Measurements from ENCODE around the gene STAT3. TPM values are rescaled to one million over a fixed set of nuclear protein-coding genes. Genes with fewer than 3 reads are reported as not detected.

The STAT3 gene
- polyA plus RNA-seq, 2 of the 4 experiments (the other 2 are of a cell fraction), result 72.8 to 97.8 TPM

DNA sequence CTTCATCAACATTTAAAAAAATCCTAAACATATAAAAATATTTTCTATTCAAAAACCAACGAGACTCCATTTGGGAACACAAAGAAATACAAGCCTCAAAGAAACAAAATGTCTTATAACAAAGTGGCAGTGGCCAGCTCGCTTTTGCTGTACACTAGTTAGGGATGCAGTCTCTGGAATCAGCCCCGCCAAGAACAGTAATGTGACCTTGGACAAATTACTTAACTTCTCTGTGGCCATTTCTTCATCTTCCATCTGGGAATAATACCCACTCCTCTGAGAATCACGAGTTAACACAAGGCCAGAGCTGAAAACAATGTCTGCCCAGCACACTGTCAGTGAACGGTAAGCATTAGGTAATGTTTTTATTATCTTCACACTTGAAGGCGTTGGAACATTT, 117.6 kb downstream of the STAT3 start:
- Histone ChIP-seq H3K9me3 (no peaks in the 10 kb centered on the region), H3K27ac (no peak overlapping the region), H3K4me3 (no peak overlapping the region), H3K4me2 (no peak overlapping the region), H3K4me1 (peaks cover 74% of the 10 kb centered on the region)
- CTCF ChIA-PET, result interaction anchor here (1.4 to 2.2 kb wide), 3 partner anchors 19 to 48 kb away, joined by 3 to 6 read pairs (median 6); no protein-coding TSS in a partner anchor
- no peak for TF ChIP-seq EHF (CRISPR knock-in tag; IDR thresholded peaks at IDR 0.05)
- TF ChIP-seq MAFK (IDR thresholded peaks at IDR 0.05; ENCODE audit: partially characterized antibody), result no peak
- no peak for TF ChIP-seq MAZ (IDR thresholded peaks at IDR 0.05; ENCODE audit: borderline replicate concordance, low read depth, low read length)
- no peak for TF ChIP-seq E2F6 (IDR thresholded peaks at IDR 0.05; ENCODE audit: borderline replicate concordance, low read depth)
- TF ChIP-seq ESRRA (IDR thresholded peaks at IDR 0.05; ENCODE audit: borderline replicate concordance, low read length), result no peak
- TF ChIP-seq MYC (IDR thresholded peaks at IDR 0.05; ENCODE audit: borderline replicate concordance, low read length), result no peak
- TF ChIP-seq BHLHE40 (IDR thresholded peaks at IDR 0.05; ENCODE audit: low read depth, low read length), result no peak
- no peak for TF ChIP-seq FOXS1 (CRISPR knock-in tag; IDR thresholded peaks at IDR 0.05)
- 83% methylated on average over 6 of the region's 6 CpGs for WGBS (ENCODE audit: missing lambda C conversion rate)
- POLR2A ChIA-PET, result no interaction called here
- DNase-seq (ENCODE audit: low read depth in 1 of 2, low spot score in 1 of 2), result no peak
- ATAC-seq, result no peak
- FAIRE-seq, result no peak

GRCh38 chr17:42270170-42270535, 118.1 kb downstream of the STAT3 start:
- TF ChIP-seq E2F6 (IDR thresholded peaks at IDR 0.05; ENCODE audit: borderline replicate concordance, low read depth) (no peak), EHMT2 (IDR thresholded peaks at IDR 0.05; ENCODE audit: low read depth) (no peak), MYC (IDR thresholded peaks at IDR 0.05; ENCODE audit: borderline replicate concordance, low read length) (no peak), NFE2L2 (conservative IDR thresholded peaks at IDR 0.05; ENCODE audit: low read length) (no peak), MAX (IDR thresholded peaks at IDR 0.05) (no peak), FOXS1 (CRISPR knock-in tag; IDR thresholded peaks at IDR 0.05) (no peak), TFCP2L1 (CRISPR knock-in tag; IDR thresholded peaks at IDR 0.05) (no peak), ATOH8 (CRISPR knock-in tag; IDR thresholded peaks at IDR 0.05; ENCODE audit: low read depth) (no peak), USF2 (IDR thresholded peaks at IDR 0.05) (no peak)
- FAIRE-seq (no peak), DNase-seq (ENCODE audit: low read depth in 1 of 2, low spot score in 1 of 2) (no peak), ATAC-seq (no peak)
- Histone ChIP-seq H3K27ac (no peak overlapping the region), H3K4me2 (no peak overlapping the region), H3K4me1 (peaks cover 73% of the 10 kb centered on the region), H3K4me3 (no peak overlapping the region), H3K9me3 (no peaks in the 10 kb centered on the region)
- ChIA-PET CTCF (interaction anchor here (0.8 to 2.2 kb wide), 6 partner anchors 8 to 257 kb away, joined by 3 to 10 read pairs (median 4); no protein-coding TSS in a partner anchor), POLR2A (no interaction called here)
- 85% methylated on average over 4 of the region's 4 CpGs for WGBS (ENCODE audit: missing lambda C conversion rate)

DNA sequence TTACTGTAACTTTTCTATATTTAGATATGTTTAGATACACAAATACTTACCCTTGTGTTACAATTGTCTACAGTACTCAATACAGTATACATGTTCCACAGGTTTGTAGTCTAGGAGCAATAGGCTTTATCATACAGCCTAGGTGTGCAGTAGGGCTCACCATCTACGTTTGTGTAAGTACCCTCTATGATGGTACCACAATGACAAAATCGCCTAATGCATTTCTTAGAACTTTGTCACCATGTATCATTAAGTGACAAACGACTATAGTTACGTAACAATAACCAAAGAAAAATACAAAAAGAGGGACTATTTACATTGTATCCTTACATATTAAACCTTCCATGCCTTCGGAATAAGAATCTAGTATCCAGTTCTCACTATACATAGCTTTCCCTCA, 120.0 kb downstream of the STAT3 start:
- peak overlapping the region; percentile 22; the same call in 1 of the 3 replicates for H3K4me2 ChIP-seq
- FAIRE-seq, result peak; percentile 88
- H3K9me3 ChIP-seq, result no peaks in the 10 kb centered on the region
- peak overlapping the region in 1 of 2 experiments; percentile 5; a peak in 1 of 6 replicates for H3K27ac ChIP-seq
- ATAC-seq, result peak in 1 of 2 experiments; percentile 15; a peak in 1 of 6 replicates
- 72% methylated on average over 5 of the region's 5 CpGs for WGBS (ENCODE audit: missing lambda C conversion rate)
- TF ChIP-seq RARB (CRISPR knock-in tag; IDR thresholded peaks at IDR 0.05) (no peak), HOXB5 (CRISPR knock-in tag; IDR thresholded peaks at IDR 0.05) (no peak), RFX5 (IDR thresholded peaks at IDR 0.05) (no peak), HOXA7 (CRISPR knock-in tag; IDR thresholded peaks at IDR 0.05) (no peak), ZFP36 (IDR thresholded peaks at IDR 0.05; ENCODE audit: borderline replicate concordance, partially characterized antibody) (no peak), ATOH8 (CRISPR knock-in tag; IDR thresholded peaks at IDR 0.05; ENCODE audit: low read depth) (no peak), CBX2 (IDR thresholded peaks at IDR 0.05; ENCODE audit: borderline replicate concordance, low read depth) (no peak), HEYL (CRISPR knock-in tag; IDR thresholded peaks at IDR 0.05) (no peak), ZSCAN20 (CRISPR knock-in tag; IDR thresholded peaks at IDR 0.05) (no peak), TFCP2L1 (CRISPR knock-in tag; IDR thresholded peaks at IDR 0.05) (no peak), NFE2L2 (conservative IDR thresholded peaks at IDR 0.05; ENCODE audit: low read length) (no peak), RNF2 (IDR thresholded peaks at IDR 0.05; ENCODE audit: borderline replicate concordance, low read depth) (no peak), PHF8 (IDR thresholded peaks at IDR 0.05; ENCODE audit: borderline replicate concordance, low read depth) (no peak), MYC (IDR thresholded peaks at IDR 0.05; ENCODE audit: borderline replicate concordance, low read length) (no peak), MAZ (IDR thresholded peaks at IDR 0.05; ENCODE audit: borderline replicate concordance, low read depth, low read length) (no peak), SMC3 (IDR thresholded peaks at IDR 0.05) (no peak)
- TF ChIP-seq, protein P1, sequence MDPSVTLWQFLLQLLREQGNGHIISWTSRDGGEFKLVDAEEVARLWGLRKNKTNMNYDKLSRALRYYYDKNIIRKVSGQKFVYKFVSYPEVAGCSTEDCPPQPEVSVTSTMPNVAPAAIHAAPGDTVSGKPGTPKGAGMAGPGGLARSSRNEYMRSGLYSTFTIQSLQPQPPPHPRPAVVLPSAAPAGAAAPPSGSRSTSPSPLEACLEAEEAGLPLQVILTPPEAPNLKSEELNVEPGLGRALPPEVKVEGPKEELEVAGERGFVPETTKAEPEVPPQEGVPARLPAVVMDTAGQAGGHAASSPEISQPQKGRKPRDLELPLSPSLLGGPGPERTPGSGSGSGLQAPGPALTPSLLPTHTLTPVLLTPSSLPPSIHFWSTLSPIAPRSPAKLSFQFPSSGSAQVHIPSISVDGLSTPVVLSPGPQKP (IDR thresholded peaks at IDR 0.05; ENCODE audit: low read depth, low read length), result no peak
- CTCF ChIA-PET, result interaction anchor here (1.0 to 2.7 kb wide), 4 partner anchors 12 to 243 kb away, joined by 3 to 10 read pairs (median 8); no protein-coding TSS in a partner anchor
- no peak overlapping the region for H3K4me3 ChIP-seq
- POLR2A ChIA-PET, result interaction anchor here (0.6 to 1.4 kb wide), 2 partner anchors 20 to 41 kb away, joined by 3 read pairs; partner anchors contain the start of gene STAT5A
- peaks cover 54% of the 10 kb centered on the region for H3K4me1 ChIP-seq
- no peak for DNase-seq (ENCODE audit: low read depth in 1 of 2, low spot score in 1 of 2)
